Measurements from ENCODE around the gene NGB. TPM values are rescaled to one million over a fixed set of nuclear protein-coding genes. Genes with fewer than 3 reads are reported as not detected.

NGB gene
- total and polyA plus RNA-seq, 4 donors: not detected

DNA sequence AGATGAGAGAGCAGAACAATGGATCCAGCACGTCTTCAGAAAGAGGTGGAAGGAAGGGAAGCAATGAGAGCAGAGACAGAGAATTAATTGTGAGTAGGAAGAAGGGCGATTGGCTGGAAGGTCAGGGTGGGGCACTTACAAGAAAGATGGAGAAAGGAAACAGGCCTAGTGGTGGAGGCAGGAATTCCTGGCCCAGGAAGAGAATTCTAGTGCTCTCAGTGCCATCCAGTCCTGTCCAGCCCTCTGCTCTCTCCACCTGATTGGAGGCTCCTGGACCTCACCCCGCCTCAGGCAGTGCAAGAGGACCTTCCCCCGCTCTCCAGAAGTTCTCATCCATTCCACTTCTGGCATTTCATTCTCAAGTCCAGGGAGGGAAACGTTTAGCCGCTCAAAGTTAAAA lies 43.0 kb downstream of the NGB start:
- TF ChIP-seq, protein P1, sequence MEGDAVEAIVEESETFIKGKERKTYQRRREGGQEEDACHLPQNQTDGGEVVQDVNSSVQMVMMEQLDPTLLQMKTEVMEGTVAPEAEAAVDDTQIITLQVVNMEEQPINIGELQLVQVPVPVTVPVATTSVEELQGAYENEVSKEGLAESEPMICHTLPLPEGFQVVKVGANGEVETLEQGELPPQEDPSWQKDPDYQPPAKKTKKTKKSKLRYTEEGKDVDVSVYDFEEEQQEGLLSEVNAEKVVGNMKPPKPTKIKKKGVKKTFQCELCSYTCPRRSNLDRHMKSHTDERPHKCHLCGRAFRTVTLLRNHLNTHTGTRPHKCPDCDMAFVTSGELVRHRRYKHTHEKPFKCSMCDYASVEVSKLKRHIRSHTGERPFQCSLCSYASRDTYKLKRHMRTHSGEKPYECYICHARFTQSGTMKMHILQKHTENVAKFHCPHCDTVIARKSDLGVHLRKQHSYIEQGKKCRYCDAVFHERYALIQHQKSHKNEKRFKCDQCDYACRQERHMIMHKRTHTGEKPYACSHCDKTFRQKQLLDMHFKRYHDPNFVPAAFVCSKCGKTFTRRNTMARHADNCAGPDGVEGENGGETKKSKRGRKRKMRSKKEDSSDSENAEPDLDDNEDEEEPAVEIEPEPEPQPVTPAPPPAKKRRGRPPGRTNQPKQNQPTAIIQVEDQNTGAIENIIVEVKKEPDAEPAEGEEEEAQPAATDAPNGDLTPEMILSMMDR (IDR thresholded peaks at IDR 0.05; ENCODE audit: control extremely low read depth, extremely low read depth): no peak
- no peak for DNase-seq
- ATAC-seq (ENCODE audit: insufficient read depth, low FRiP score): no peak
- no peaks in the 10 kb centered on the region for H3K36me3 ChIP-seq (ENCODE audit: control insufficient read depth in 4 of 4, insufficient read depth in 4 of 4, low read length in 4 of 4)
- H3K27ac ChIP-seq (ENCODE audit: low read depth in 1 of 2, low read length in 1 of 2): no peak overlapping the region
- no peaks in the 10 kb centered on the region for H3K27me3 ChIP-seq (ENCODE audit: control insufficient read depth in 3 of 3, insufficient read depth in 3 of 3, low read length in 2 of 3)
- no peaks in the 10 kb centered on the region for H3K4me1 ChIP-seq (ENCODE audit: control insufficient read depth in 5 of 5, insufficient read depth in 5 of 5, low read length in 5 of 5)
- 70 to 87% methylated on average over 6 of the region's 6 CpGs for WGBS, 2 donors
- no peak overlapping the region for H3K4me3 ChIP-seq
- H3K9ac ChIP-seq (ENCODE audit: insufficient read depth in 1 of 2, low read length in 2 of 2): no peak overlapping the region
- H3K9me3 ChIP-seq (ENCODE audit: control insufficient read depth in 4 of 4, insufficient read depth in 3 of 4, low read length in 3 of 4): peaks cover 0 to 7% (median 3%) of the 10 kb centered on the region in 4 donors

DNA sequence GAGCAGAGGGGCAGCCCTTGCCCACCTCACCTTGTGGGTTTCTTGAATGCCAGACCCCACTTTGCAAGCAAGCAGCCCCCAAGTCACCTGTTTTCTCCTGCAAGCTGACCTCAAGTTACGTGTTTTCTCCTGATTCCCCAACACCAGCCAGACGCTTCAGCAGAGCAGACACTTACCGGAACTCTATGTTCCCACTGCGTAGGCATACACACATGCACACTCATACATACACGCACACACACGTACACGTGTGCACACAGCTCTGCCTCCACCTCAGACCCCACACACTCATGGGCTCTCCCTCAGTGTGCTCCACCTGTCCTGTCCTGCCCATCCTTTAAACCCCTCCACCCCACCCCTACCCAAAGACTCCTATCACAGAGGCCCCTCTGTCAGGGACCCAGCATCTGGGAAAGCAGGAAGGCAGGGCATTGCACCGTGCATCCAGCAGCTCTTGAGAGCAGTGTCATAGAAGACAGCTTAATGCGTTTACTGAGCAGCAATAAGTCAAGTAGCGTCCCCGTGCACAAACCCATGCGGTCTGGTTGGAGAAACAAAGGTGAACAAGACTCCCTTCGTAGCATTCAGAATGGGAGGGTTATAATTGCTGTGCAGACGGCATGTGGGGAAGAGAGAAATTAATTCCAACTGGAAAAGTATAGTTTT lies 45.0 kb downstream of the NGB start:
- no peak for DNase-seq
- WGBS, 2 donors: 80% methylated on average over 14 of the region's 14 CpGs

DNA sequence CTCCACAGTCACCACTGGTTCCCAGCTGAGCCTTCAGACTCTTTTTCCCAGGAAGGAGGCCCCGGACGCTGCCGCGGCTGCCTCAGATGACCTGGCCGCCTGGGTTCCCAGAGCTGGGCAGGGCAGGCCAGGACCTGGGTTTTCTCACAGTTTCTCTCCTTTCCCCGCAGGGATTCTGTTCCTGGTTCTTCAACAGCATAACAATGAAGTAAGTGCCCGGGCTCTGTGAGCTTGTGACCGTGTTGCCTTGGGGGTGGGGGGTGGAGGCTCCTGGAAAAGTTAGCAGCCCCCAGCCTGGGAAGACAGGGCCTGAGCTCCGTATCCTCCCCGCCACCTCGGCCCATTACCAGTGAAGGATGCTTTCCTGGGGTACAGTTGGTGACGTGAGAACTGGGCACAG lies 45.8 kb downstream of the NGB start:
- Histone ChIP-seq H3K27me3 (ENCODE audit: control insufficient read depth in 3 of 3, insufficient read depth in 3 of 3, low read length in 2 of 3) (peaks cover 0 to 3% (median 0%) of the 10 kb centered on the region in 3 donors), H3K9me3 (ENCODE audit: control insufficient read depth in 4 of 4, insufficient read depth in 3 of 4, low read length in 3 of 4) (peaks cover 0 to 2% (median 0%) of the 10 kb centered on the region in 4 donors), H3K36me3 (ENCODE audit: control insufficient read depth in 4 of 4, insufficient read depth in 4 of 4, low read length in 4 of 4) (no peaks in the 10 kb centered on the region), H3K4me3 (no peak overlapping the region), H3K4me1 (ENCODE audit: control insufficient read depth in 5 of 5, insufficient read depth in 5 of 5, low read length in 5 of 5) (no peaks in the 10 kb centered on the region), H3K9ac (ENCODE audit: insufficient read depth in 1 of 2, low read length in 2 of 2) (no peak overlapping the region), H3K27ac (ENCODE audit: low read depth in 1 of 2, low read length in 1 of 2) (no peak overlapping the region)
- 75 to 87% methylated on average over 12 of the region's 12 CpGs for WGBS, 2 donors
- TF ChIP-seq, protein P1 (IDR thresholded peaks at IDR 0.05; ENCODE audit: control extremely low read depth, extremely low read depth): no peak
- no peak for DNase-seq
- ATAC-seq (ENCODE audit: insufficient read depth, low FRiP score): no peak

More for the DNA sequence above, 45.0 kb downstream of the NGB start:
- no peak overlapping the region for H3K27ac ChIP-seq (ENCODE audit: low read depth in 1 of 2, low read length in 1 of 2)
- H3K27me3 ChIP-seq (ENCODE audit: control insufficient read depth in 3 of 3, insufficient read depth in 3 of 3, low read length in 2 of 3): peaks cover 0 to 3% (median 0%) of the 10 kb centered on the region in 3 donors
- ATAC-seq (ENCODE audit: insufficient read depth, low FRiP score): no peak
- peaks cover 0 to 4% (median under 1%) of the 10 kb centered on the region in 4 donors for H3K9me3 ChIP-seq (ENCODE audit: control insufficient read depth in 4 of 4, insufficient read depth in 3 of 4, low read length in 3 of 4)
- H3K4me1 ChIP-seq (ENCODE audit: control insufficient read depth in 5 of 5, insufficient read depth in 5 of 5, low read length in 5 of 5): no peaks in the 10 kb centered on the region
- TF ChIP-seq, protein P1 (IDR thresholded peaks at IDR 0.05; ENCODE audit: control extremely low read depth, extremely low read depth): no peak
- no peak overlapping the region for H3K4me3 ChIP-seq
- H3K36me3 ChIP-seq (ENCODE audit: control insufficient read depth in 4 of 4, insufficient read depth in 4 of 4, low read length in 4 of 4): no peaks in the 10 kb centered on the region
- no peak overlapping the region for H3K9ac ChIP-seq (ENCODE audit: insufficient read depth in 1 of 2, low read length in 2 of 2)
